B cell (primary cell): ENCODE measurements around the gene FBLN7.

Experiments
- EZH2 ChIP-seq: IDR thresholded peaks from 2 replicates; pipeline ENCODE4 v1.6.1; 2012; ENCODE audit warnings: borderline replicate concordance, low read depth, mild to moderate bottlenecking, moderate library complexity, low read length; ENCODE audit not compliant: insufficient read depth, poor library complexity, severe bottlenecking
- TF ChIP-seq, protein P1 (sequence below): fragments of 200-600 bp; IDR thresholded peaks from one replicate; pipeline ENCODE4 v1.8.0; 2022; ENCODE audit warnings: antibody characterized with exemption, mild to moderate bottlenecking

GRCh38 chr2:112164876-112165275, 26.7 kb downstream of the FBLN7 start:
- TF ChIP-seq, protein P1, sequence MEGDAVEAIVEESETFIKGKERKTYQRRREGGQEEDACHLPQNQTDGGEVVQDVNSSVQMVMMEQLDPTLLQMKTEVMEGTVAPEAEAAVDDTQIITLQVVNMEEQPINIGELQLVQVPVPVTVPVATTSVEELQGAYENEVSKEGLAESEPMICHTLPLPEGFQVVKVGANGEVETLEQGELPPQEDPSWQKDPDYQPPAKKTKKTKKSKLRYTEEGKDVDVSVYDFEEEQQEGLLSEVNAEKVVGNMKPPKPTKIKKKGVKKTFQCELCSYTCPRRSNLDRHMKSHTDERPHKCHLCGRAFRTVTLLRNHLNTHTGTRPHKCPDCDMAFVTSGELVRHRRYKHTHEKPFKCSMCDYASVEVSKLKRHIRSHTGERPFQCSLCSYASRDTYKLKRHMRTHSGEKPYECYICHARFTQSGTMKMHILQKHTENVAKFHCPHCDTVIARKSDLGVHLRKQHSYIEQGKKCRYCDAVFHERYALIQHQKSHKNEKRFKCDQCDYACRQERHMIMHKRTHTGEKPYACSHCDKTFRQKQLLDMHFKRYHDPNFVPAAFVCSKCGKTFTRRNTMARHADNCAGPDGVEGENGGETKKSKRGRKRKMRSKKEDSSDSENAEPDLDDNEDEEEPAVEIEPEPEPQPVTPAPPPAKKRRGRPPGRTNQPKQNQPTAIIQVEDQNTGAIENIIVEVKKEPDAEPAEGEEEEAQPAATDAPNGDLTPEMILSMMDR, result no peak
- TF ChIP-seq EZH2, result no peak
